AG04450 (cell line): ENCODE measurements around the gene YWHAB. TPM values are rescaled to one million over a fixed set of nuclear protein-coding genes. Genes with fewer than 3 reads are reported as not detected.
"Not testable (repeated sequence)": the region's sequence is repeated elsewhere in the genome, so short reads cannot be mapped to it uniquely, and the experiment has no call there.

ENCODE experiments used
- CTCF ChIA-PET: fragments of 300-600, 350-600 bp; formaldehyde crosslinking; extraction: SDS; loops from one replicate; lab custom pipeline; 2022; ENCODE audit warnings: antibody characterized with exemption, inconsistent platforms; lab: Charles Lee
- POLR2A ChIA-PET: fragments of 350-600 bp; formaldehyde crosslinking; extraction: SDS; loops from one replicate; lab custom pipeline; 2021; ENCODE audit warnings: antibody characterized with exemption, inconsistent platforms; lab: Yijun Ruan, JAX
- DNase-seq: peaks from one replicate; pipeline ENCODE4 v3.0.0-alpha.2; 2011; ENCODE audit warnings: low read depth, low spot score
- H3K27ac ChIP-seq: one replicate; pipeline ENCODE4 v1.5.1; 2012; ENCODE audit warnings: low read depth, low read length, control low read depth
- H3K27me3 ChIP-seq: one replicate; pipeline ENCODE4 v1.6.0; 2012; ENCODE audit warnings: low read length; ENCODE audit not compliant: control insufficient read depth, insufficient read depth
- H3K4me3 ChIP-seq: 2 replicates; pipeline ENCODE4 v1.5.1; 2011; ENCODE audit warnings: mild to moderate bottlenecking, low read depth, low read length, control low read depth
- H3K9me3 ChIP-seq: 2 replicates; pipeline ENCODE4 v1.5.1; 2012; ENCODE audit warnings: low read length; ENCODE audit not compliant: control insufficient read depth, insufficient read depth
- CTCF ChIP-seq: IDR thresholded peaks from 2 replicates; pipeline ENCODE4 v1.5.1; 2011; ENCODE audit warnings: low read depth, low read length, control low read depth, inconsistent platforms
- polyA plus RNA-seq: library from polyadenylated mRNA; depleted of rRNA; stranded (reverse); fragments of >200 nt; gene quantifications from 2 replicates; pipeline ENCODE4 v1.2.3, GENCODE V29; 2011

YWHAB gene
- polyA plus RNA-seq, 1 experiment = 178 TPM

GRCh38 chr20:44866703-44867335 is 18.7 kb upstream of the YWHAB start:
- ChIA-PET POLR2A (no interaction called here), CTCF (interaction anchor here (0.5 to 5.3 kb wide), 15 partner anchors 11 to 694 kb away, joined by 3 to 86 read pairs (median 4); partner anchors contain the start of gene KCNK15)
- no peaks in the 10 kb centered on the region for H3K9me3 ChIP-seq
- H3K27ac ChIP-seq = no peak overlapping the region
- no peak for DNase-seq
- H3K4me3 ChIP-seq = no peak overlapping the region
- no peak for TF ChIP-seq CTCF
- peaks cover 26% of the 10 kb centered on the region for H3K27me3 ChIP-seq

- CTCF ChIA-PET = interaction anchor here (1.4 to 5.3 kb wide), 2 partner anchors 122 to 184 kb away, joined by 4 to 86 read pairs; partner anchors contain the start of gene KCNK15
- peaks cover 31% of the 10 kb centered on the region for H3K27me3 ChIP-seq
- H3K4me3 ChIP-seq = no peak overlapping the region
- DNase-seq = no peak
- POLR2A ChIA-PET = interaction anchor here (1.2 kb wide), 1 partner anchor 16 kb away, joined by 9 read pairs; the partner anchor contains the start of gene YWHAB
- no peak for TF ChIP-seq CTCF
- H3K9me3 ChIP-seq = no peaks in the 10 kb centered on the region
- H3K27ac ChIP-seq = no peak overlapping the region
Measured at GRCh38 chr20:44869471-44869870, 16.0 kb upstream of the YWHAB start.

DNA sequence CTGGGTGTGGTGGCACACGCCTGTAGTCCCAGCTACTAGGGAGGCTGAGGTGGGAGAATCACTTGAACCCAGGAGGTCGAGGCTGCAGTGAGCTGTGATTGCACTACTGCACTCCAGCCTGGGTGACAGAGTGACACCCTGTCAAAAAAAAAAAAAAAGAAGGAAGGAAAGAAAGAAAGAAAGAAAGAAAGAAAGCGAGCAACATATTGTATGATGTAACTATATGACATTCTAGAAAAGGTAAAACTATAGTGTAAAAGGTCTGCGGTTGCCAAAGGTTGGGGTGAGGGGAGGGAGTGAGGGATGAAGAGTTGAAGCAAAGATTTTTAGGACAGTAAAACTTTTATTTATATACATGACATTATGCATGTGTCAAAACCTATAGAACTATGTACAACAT is 3.1 kb upstream of the YWHAB start:
- DNase-seq, POLR2A ChIA-PET, H3K27me3 ChIP-seq, H3K4me3 ChIP-seq, H3K9me3 ChIP-seq, H3K27ac ChIP-seq: not testable (repeated sequence)
- CTCF ChIA-PET = interaction anchor here (1.5 kb wide), 1 partner anchor 412 kb away, joined by 3 read pairs; no protein-coding TSS in a partner anchor

- ChIA-PET POLR2A (no interaction called here), CTCF (interaction anchor here (0.5 to 1.5 kb wide), 2 partner anchors 16 to 411 kb away, joined by 3 read pairs; no protein-coding TSS in a partner anchor)
- DNase-seq = no peak
- peaks cover 1% of the 10 kb centered on the region for H3K27me3 ChIP-seq
- H3K27ac ChIP-seq = no peak overlapping the region
- no peak overlapping the region for H3K4me3 ChIP-seq
- no peaks in the 10 kb centered on the region for H3K9me3 ChIP-seq
- TF ChIP-seq CTCF = no peak
Measured at GRCh38 chr20:44883214-44883902, 2.1 kb upstream of the YWHAB start.

GRCh38 chr20:44884907-44885391 is 556 bp upstream of the YWHAB start:
- DNase-seq = no peak
- Histone ChIP-seq H3K9me3 (no peaks in the 10 kb centered on the region), H3K4me3 (peak overlapping the region; percentile 66), H3K27me3 (no peaks in the 10 kb centered on the region), H3K27ac (no peak overlapping the region)
- CTCF ChIA-PET = no interaction called here
- POLR2A ChIA-PET = interaction anchor here (0.7 to 1.4 kb wide), 4 partner anchors 11 to 186 kb away, joined by 3 to 9 read pairs (median 4); no protein-coding TSS in a partner anchor
- TF ChIP-seq CTCF = no peak
